Peyer's patch (tissue), 4 donors: ENCODE results near the gene UTS2B.

Source experiments
- CTCF ChIP-seq, 6 experiments: fragments of 450-650 bp in 4 of 6; fragments of 200-600 bp in 2 of 6; sonication (generic) in 1 of 6; IDR thresholded peaks; one replicate each; pipeline ENCODE4 v1.5.1; 2017 to 2019; ENCODE audit warnings: antibody characterized with exemption in 6 of 6, mild to moderate bottlenecking in 3 of 6, moderate library complexity in 1 of 6
- POLR2A ChIP-seq, 2 donors: fragments of 450-650 bp; IDR thresholded peaks; one replicate each; pipeline ENCODE4 v1.5.1; 2017; ENCODE audit warnings: antibody characterized with exemption in 2 of 2, mild to moderate bottlenecking in 2 of 2, moderate library complexity in 2 of 2

- TF ChIP-seq CTCF (IDR thresholded peaks at IDR 0.05): no peak
- no peak for TF ChIP-seq POLR2A (IDR thresholded peaks at IDR 0.05)
Measured at GRCh38 chr3:191292243-191293015, 37.9 kb downstream of the UTS2B start.
